HL-60 (cell line): ENCODE results near the gene PASD1.

Experiments used
- DNase-seq, 2 experiments: peaks; one replicate each; pipeline ENCODE4 v3.0.0-alpha.2; 2010 to 2020; ENCODE audit warnings: low read depth in 1 of 2, low spot score in 1 of 2
- H3K27ac ChIP-seq: fragments of 250-450 bp; sonication (Bioruptor Pico); replicated peaks from 2 replicates; pipeline ENCODE4 v1.5.1; 2020; ENCODE audit warnings: mild to moderate bottlenecking, moderate library complexity
- H3K27me3 ChIP-seq: fragments of 250-450 bp; sonication (Bioruptor Pico); 2 replicates; pipeline ENCODE4 v1.5.1; 2021; ENCODE audit warnings: mild to moderate bottlenecking, moderate library complexity; ENCODE audit not compliant: insufficient read depth, poor library complexity, severe bottlenecking
- H3K4me3 ChIP-seq: replicated peaks from 2 replicates; pipeline ENCODE4 v1.5.1; 2011; ENCODE audit warnings: mild to moderate bottlenecking, control low read depth, low read length; ENCODE audit not compliant: insufficient read depth
- CTCF ChIP-seq: IDR thresholded peaks from one replicate; pipeline ENCODE4 v1.5.1; 2011; ENCODE audit warnings: low read length, control low read depth, inconsistent platforms; ENCODE audit not compliant: insufficient read depth
- GABPA ChIP-seq: IDR thresholded peaks from 2 replicates; pipeline ENCODE4 v1.6.1; 2012; ENCODE audit warnings: low read depth
- POLR2AphosphoS5 ChIP-seq: IDR thresholded peaks from 2 replicates; pipeline ENCODE4 v1.6.1; 2012; ENCODE audit warnings: low read depth
- REST ChIP-seq: IDR thresholded peaks from 2 replicates; pipeline ENCODE4 v1.6.1; 2012; ENCODE audit warnings: low read depth; ENCODE audit not compliant: insufficient replicate concordance
- SPI1 ChIP-seq: IDR thresholded peaks from 2 replicates; pipeline ENCODE4 v1.6.1; 2012; ENCODE audit warnings: low read depth, mild to moderate bottlenecking, borderline replicate concordance

The PASD1 gene

GRCh38 chrX:151624677-151625076 lies 61.2 kb downstream of the PASD1 start:
- Histone ChIP-seq H3K27ac (no peak overlapping the region), H3K4me3 (no peak overlapping the region), H3K27me3 (no peaks in the 10 kb centered on the region)
- DNase-seq = peak in 1 of 2 experiments; percentile 1
- TF ChIP-seq POLR2AphosphoS5 = no peak
- TF ChIP-seq GABPA = no peak
- no peak for TF ChIP-seq CTCF
- no peak for TF ChIP-seq SPI1
- no peak for TF ChIP-seq REST

- TF ChIP-seq REST = no peak
- no peak for TF ChIP-seq POLR2AphosphoS5
- no peak for TF ChIP-seq SPI1
- no peak for TF ChIP-seq CTCF
- no peak for TF ChIP-seq GABPA
- no peak overlapping the region for H3K27ac ChIP-seq
- H3K4me3 ChIP-seq = no peak overlapping the region
- no peak for DNase-seq
- H3K27me3 ChIP-seq = no peaks in the 10 kb centered on the region
Measured at GRCh38 chrX:151631822-151632221, 68.3 kb downstream of the PASD1 start.

- no peak for DNase-seq
- TF ChIP-seq SPI1 = no peak
- no peak for TF ChIP-seq CTCF
- H3K27ac ChIP-seq = no peak overlapping the region
- H3K4me3 ChIP-seq = no peak overlapping the region
- no peaks in the 10 kb centered on the region for H3K27me3 ChIP-seq
Measured at GRCh38 chrX:151633157-151633556, 69.7 kb downstream of the PASD1 start.

- no peak for DNase-seq
- H3K27me3 ChIP-seq = no peaks in the 10 kb centered on the region
- H3K4me3 ChIP-seq = no peak overlapping the region
- no peak overlapping the region for H3K27ac ChIP-seq
- no peak for TF ChIP-seq REST
- no peak for TF ChIP-seq SPI1
- TF ChIP-seq GABPA = no peak
- no peak for TF ChIP-seq POLR2AphosphoS5
- TF ChIP-seq CTCF = no peak
Measured at GRCh38 chrX:151634937-151635336, 71.5 kb downstream of the PASD1 start.
